GM18508 (cell line): ENCODE measurements around the gene MAP3K6.
"Not testable (repeated sequence)": the region's sequence is repeated elsewhere in the genome, so short reads cannot be mapped to it uniquely, and the experiment has no call there.

Experiments
- ATAC-seq: cut with Tn5 transposase; IDR thresholded peaks from one replicate; pipeline ENCODE4 v1.9.1; 2021; ENCODE audit warnings: moderate number of reproducible peaks; ENCODE audit not compliant: insufficient read depth, unreplicated experiment

The MAP3K6 gene, protein sequence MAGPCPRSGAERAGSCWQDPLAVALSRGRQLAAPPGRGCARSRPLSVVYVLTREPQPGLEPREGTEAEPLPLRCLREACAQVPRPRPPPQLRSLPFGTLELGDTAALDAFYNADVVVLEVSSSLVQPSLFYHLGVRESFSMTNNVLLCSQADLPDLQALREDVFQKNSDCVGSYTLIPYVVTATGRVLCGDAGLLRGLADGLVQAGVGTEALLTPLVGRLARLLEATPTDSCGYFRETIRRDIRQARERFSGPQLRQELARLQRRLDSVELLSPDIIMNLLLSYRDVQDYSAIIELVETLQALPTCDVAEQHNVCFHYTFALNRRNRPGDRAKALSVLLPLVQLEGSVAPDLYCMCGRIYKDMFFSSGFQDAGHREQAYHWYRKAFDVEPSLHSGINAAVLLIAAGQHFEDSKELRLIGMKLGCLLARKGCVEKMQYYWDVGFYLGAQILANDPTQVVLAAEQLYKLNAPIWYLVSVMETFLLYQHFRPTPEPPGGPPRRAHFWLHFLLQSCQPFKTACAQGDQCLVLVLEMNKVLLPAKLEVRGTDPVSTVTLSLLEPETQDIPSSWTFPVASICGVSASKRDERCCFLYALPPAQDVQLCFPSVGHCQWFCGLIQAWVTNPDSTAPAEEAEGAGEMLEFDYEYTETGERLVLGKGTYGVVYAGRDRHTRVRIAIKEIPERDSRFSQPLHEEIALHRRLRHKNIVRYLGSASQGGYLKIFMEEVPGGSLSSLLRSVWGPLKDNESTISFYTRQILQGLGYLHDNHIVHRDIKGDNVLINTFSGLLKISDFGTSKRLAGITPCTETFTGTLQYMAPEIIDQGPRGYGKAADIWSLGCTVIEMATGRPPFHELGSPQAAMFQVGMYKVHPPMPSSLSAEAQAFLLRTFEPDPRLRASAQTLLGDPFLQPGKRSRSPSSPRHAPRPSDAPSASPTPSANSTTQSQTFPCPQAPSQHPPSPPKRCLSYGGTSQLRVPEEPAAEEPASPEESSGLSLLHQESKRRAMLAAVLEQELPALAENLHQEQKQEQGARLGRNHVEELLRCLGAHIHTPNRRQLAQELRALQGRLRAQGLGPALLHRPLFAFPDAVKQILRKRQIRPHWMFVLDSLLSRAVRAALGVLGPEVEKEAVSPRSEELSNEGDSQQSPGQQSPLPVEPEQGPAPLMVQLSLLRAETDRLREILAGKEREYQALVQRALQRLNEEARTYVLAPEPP (N-terminal part only)

DNA sequence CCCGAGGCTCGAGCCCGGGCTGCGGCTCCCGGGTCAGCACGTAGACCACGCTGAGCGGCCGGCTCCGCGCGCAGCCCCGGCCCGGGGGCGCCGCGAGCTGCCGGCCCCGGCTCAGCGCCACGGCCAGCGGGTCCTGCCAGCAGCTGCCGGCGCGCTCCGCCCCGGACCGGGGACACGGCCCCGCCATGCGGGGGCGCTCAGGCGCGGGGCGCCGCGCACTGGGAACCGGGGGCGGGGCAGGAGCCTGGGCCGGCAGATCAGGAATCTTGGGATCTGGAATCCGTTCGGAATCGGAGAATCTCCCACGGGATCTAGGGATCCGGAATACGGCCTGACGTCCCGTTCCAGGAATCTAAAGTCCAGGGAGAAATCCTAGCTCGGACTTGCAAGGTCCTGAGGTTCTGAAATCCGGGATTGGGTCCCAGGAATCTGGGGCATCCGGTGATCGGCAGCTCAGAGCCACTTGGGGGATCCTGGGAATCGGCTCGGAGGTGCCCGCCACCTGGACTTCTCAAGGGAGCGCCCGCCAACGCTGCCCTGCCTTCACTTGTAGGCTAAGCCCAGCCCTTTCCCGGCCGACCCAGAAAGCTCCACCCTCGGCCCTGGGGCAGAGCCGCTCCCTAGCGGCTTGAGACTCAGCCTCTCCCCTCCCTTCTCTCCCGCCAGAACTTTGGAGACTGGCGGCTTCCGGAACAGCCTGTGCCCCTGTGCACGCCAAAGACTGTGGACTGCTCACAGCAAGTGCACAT, at the start of gene MAP3K6:
MAP3K6 (minus strand) TSS at position 551 of the 749 bp plus-strand sequence; CDS start at position 187, 364 bp downstream.
- ATAC-seq, result no peak

DNA sequence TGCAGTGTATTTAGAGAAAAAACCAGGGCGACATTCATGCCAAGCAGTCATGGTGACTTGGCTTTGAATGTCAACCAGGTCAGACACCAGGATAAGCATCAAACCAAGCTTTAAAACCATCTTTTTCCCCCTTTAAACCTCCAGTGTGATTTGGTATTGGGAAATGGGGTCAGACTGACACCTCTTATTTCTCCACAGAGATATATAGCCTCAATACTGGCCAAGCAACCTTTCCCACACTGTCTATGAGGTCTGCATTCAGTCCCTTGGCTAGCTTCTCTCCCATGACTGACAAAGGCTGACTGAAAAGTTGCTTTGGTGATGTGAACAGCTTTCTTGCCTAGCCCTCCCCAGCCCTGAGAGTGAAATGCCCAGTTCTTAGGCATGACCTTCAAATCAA, 47.3 kb upstream of the MAP3K6 start:
- ATAC-seq, result no peak

DNA sequence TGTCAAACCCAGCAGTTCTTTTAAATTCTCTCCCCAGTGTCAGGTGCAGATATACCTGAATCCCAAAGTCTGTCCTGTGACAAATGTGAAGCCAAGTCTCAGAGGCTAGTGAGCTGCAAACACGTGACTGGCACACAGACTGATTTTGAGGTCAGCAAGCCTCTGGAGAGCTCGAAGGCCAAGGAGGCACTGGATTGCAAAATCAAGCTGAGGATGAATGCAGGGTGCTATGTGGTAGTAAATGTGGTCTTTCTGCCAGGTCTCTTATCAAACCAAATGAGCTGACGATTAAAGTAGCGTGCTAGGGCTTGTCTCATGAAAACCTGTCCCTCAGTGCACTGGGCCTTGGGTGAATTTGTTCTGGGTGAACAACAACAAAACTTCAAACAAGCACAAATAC, 46.2 kb upstream of the MAP3K6 start:
- ATAC-seq, result no peak

DNA sequence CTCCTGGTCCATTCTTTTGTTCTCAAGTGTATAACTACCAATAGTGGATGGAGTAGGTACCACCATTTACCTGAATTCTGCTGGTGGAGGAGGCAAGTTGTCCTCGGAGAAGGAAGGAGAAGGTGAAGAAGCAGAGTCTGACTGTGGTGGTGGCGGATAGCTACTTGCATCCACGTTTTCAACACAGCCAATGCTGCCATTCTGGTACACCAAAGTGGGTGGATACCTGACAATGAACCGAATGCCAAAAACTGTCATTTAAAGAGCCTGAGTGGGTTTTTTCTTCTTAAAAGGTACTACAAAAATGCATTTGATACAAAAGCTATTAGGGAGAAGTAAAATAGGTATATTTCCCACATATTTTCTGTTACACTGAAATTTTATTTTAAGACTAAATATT, 45.7 kb upstream of the MAP3K6 start:
- no peak for ATAC-seq

DNA sequence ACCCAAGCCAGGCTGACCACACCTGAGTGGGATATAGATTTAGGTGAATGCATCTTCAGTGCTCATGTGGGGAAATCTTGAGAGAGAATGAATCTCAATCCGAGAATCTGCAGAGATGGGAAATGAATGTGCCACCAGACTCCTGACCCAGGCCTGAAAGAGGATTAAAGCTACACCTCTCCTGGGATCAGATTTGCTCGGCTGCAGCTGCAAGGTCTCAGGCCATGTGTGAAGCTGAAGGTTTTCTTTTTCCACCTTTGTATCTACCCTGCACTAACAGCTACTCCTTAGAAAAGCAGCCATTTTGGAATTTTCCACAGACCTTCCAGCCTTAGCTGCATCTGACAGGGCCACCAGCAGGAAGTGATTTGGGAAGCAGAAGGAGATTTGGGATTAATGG, 43.9 kb upstream of the MAP3K6 start:
- no peak for ATAC-seq

DNA sequence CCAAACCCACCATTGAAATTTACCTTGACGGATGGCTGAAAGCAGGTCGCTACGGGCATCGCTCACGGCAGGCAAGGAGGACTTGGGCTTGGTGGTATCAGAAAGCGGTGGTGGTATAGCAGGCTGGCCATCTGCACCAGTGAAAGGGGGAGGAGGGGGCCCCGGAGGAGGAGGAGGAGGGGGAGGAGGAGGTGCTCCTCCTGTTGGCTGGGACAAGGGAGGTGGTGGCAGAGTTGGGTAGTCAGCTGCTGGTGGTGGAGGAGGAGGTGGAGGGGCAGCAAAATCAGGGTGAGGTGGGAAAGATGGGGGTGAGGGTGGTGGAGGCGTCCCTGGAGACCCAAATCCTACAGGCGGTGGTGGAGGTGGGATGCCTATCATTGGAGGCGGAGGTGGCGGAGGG, 42.9 kb upstream of the MAP3K6 start:
- no peak for ATAC-seq

DNA sequence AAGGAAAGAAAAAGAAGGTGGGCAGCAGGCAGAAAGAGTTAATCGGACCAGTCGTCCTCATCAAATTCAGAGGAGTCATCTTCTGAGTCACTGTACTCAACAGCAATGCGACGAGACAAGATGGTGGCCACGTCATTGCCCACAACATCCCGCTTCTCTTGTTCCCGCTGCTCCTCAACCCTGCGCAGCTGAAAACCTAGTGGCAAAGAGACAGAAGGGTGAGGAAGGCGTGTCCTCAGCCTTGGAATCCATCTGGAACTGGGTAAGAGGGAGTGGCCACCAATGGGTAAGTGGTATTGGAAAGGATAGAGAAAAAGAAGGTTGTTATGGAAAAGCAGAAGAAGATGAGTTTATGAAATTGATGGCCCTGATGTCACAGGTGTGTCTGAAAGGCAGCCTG, 41.4 kb upstream of the MAP3K6 start:
- ATAC-seq, result no peak

DNA sequence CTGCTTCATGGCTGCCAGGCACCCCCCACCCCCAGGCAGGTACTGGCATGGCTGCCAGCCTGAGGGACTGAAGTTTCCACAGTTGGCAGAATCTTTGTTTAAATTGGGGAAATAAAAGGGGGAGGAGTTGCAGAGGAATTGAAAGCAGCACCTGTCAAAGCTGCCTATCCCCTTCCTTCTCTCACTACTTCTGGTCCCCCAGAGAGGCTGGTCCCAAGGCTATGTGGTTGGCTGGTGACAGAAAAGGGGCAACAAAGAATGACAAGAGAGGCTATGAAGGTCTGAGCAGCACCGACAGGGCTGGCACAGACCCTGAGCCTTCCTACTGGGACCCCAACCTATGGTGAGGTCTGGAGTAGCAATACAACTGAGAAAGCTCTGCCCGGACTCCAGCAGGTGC, 40.0 kb upstream of the MAP3K6 start:
- not testable (repeated sequence) for ATAC-seq

DNA sequence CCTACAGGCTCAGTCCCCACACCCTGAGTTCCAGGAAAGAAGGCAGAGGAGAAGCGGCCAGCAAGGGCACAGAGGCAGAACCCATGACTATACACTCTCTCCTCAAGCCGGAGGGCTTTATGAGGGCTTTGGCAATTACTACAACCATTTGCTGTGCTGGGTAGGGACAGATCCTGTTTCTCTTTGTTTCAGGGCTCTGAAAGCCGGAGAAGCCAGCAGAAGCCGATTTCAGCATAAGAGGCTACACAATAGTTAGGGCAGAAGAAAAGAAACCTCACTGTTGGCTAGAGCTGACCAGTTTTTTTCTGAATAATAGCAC, 39.6 kb upstream of the MAP3K6 start:
- ATAC-seq, result no peak

DNA sequence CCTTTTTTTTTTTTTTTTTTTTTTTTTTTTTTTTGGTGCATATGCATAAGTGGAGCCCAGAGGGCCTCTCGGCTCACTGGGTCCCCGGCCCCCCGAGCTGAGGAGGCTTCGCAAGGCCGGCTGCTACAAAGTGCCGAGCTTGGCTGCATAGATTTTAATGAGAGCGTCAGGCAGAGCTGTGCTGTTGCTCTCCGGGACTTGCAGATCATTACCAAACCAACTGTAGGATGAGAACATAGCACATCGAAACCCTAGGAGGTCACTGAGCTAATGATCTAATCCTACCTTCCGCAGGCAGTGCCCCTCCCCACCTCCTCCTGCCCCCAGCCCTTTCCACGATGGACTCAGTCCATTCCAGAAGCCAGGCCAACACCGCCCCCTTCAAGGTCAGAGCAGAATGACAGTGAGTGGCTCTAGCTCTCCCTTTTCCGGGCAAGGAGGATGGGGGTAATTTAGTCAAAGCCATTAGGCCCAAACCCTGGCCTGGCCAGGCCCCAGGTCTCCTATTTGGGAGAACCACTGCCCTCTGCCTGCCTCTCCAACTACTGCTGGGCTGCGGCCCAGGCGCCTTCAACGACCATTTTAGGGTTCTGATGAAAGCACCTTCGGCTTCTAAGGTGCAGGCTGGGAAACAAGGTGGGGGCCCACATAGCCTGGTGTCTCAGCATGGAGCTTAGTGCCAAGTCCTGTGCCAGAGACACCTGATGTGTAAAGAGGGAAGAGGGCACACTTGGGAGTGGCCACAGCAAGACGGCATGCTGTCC, 39.0 kb upstream of the MAP3K6 start:
- ATAC-seq, result not testable (repeated sequence)

DNA sequence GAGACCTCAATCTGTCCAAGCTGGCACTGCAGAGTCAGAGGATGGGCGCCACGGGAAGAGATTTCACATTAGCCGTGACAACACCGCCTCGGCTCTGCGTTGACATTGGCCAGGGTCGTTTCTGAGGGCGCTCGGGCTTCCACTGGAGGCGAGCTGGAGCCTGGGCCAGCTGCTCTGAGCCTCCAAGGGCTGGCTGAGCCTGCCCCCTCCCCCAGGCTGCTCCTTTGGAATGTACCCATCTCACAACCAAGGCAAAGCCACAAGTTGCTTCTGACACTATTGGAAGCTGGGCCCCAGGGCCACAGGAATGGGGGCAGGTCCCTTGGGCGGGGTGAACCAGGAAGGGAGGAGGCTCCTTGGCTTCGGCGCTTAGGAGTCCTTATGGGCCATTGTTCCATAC, 38.3 kb upstream of the MAP3K6 start:
- ATAC-seq, result no peak

DNA sequence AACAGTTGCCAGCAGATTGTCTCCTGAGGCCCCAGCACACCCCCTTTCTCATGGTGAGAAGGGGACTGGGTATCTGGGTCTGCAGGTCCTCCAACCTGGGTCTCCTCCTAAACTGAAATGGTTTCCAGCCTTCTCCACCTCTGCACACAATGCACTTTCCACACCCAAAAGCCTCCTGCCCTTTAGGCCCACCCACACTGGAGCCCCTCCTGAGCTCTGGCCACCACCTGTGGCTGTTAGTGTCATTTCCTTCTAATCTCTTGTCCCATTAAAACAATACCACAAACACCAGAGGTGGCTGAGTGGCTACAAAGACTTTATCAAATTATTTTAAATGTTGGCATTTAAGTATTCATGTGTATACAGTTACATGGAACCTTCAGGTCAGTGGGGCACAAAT, 37.2 kb upstream of the MAP3K6 start:
- ATAC-seq, result no peak

DNA sequence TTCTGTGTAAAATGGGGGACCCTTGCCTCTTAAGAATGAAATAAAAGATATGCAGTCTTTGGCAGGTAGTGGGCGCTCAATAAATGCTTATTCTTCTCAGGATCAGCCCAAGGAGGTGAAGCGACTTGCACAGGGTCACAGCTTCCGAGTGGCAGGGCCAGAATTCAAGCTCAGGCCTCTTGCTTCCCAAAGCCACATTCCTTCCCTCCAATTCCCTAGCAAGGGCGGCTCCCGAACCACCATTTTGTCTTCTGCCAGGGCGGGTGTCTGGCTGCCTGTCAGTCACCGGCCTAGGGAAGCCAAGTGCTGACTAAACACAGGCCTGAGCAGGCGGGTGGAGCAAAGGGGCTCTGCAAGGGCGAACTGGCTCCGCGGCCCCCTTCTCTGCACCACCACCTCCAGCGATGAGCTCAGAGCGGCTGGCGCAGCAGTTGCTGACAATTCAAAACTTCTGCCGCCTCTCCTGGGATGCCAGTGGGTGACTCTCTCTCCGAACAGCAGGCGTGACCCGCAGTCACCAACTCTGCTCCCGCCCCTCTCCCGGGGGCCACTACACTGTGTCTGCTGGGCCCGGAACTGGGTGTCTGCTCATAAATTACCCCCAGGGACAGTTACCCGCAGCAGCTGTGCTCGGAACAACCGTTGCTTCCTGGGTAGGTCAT, 36.4 kb upstream of the MAP3K6 start:
- no peak for ATAC-seq

DNA sequence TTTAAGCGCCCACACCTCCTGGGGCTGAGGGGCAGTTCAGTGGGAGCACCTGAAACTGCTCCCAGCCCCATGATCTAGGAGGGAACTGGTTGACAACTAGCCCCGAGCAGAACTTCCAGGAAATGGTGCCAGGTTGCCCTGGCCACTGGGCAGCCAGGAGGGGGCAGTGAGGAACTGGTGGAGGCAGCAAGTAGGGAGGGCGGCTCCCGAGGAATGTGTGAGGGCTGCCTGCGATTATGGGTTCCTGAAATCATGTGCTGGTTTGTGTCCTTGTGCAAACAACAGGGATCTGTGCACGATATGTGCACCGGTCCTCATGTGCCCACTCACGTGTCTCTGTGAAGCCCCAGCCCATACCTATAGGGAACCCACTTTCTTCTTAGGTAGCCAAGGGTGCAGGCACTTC, 35.6 kb upstream of the MAP3K6 start:
- no peak for ATAC-seq

DNA sequence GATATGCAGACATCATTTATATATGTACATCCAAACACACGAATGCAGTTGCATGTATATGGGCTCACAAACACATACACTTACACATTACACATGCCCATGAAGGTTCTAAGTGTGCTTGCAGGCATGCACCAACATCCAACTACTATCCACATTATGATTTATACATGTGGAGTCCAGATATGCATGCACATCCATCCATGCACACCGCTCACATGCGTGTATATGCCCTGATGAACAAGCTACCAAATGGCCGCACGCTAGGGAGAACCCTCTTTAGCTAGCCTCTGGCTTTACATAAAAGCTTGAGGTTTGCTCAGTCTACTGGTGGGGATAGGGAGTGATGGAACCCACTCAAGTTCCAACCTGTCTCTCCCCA, 34.2 kb upstream of the MAP3K6 start:
- ATAC-seq, result no peak

DNA sequence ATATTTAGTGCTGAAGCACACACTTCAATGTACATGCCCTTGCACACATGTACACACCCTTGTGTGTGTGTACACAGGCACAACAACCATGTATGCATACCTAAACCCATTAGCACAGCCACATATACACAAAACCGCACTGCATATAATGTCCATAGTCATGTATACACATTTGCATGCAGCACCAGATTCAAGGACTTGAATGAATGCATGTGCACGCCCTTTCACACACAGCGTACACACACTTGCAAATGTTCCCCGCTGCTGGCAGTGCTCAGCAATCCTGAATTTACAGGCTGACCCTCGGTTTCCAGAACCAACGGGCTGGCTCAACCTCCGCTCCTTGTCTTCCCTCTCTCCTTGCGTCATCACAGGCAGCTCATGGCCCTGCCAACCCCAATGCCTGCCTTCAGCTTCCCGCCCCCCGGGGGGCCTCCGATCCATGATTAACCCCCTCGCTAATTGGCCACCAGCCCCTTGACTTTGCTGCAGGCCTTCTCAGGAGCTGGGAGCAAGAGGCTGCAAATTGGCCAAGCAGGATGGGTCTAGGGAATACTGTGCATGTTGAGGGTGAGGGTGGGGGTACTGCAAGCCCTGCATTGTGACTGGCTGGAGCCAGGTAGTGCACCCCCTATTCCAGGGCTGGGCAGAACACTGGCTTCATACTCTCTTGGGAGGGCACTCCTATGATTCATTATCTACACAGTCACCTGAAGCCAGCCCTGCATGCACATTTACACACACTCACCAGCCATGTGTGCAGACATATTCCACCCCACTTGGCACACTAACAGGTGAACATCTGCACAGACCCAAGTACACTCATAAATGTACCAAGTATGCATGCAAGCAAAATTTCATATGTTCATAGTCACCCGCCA, 33.6 kb upstream of the MAP3K6 start:
- no peak for ATAC-seq

DNA sequence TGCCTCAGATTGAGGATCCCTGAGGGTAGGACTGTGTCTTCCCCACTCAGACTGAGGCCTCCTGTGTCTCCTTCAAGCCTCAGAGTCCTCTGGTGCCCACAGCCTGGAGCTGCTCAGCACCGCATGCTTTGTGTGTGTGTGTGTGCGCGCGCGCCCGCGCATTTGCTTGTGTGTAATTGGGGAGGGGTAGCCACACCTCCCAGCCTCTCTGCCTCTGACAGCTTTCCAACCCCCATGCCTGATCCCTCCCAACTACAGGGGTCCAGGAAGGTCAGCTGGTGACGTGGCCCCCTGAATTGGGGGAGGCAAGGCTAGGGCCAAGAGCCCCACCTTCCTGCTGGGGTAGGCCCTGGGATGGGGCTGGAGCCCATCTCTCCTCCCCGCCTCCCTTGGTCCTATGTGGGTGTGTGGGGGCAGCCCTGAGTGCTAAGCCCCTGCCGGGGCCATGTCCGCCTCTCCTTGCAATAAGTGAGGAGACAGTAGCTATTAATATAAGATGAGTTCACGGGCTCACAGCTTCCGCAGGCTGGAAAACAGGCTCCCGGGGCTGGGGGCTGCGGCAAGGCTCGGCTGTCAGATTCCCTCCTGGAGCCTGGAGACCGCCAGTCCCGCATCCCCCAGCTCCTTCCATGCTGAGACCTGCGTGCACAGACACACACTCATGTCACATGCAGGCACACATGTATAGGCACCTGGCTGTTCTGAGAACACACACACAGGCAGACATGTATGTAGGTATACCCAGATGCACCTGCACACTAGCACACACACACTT, 32.7 kb upstream of the MAP3K6 start:
- ATAC-seq, result no peak
